GM12878 (cell line): ENCODE data around the gene ASB7. TPM values are rescaled to one million over a fixed set of nuclear protein-coding genes. Genes with fewer than 3 reads are reported as not detected.
A peak's percentile ranks its signal among the peaks of the same experiment; 100 is the strongest.

Experiments
- ATAC-seq: fragments of 200-7000 bp; cut with Tn5 transposase; 3 replicates; pipeline ENCODE4 v1.9.1; 2020; ENCODE audit warnings: mild to moderate bottlenecking, moderate library complexity
- BruUV-seq: library from RNA; stranded (reverse); fragments of 400-500 nt; replicated peaks from 2 replicates; lab custom pipeline; 2021; lab: Mats Ljungman, UMichigan
- CTCF ChIA-PET: fragments of 300-600 bp; sonication (Branson Sonifier 250); formaldehyde crosslinking; extraction: SDS; loops from one replicate; lab custom pipeline; 2021; ENCODE audit warnings: inconsistent platforms; lab: Yijun Ruan, JAX
- POLR2A ChIA-PET: fragments of 350-600 bp; formaldehyde crosslinking; extraction: SDS; loops from one replicate; lab custom pipeline; 2021; ENCODE audit warnings: inconsistent platforms; lab: Charles Lee
- RAD21 ChIA-PET: fragments of 300-600 bp; sonication (Branson Sonifier 250); formaldehyde crosslinking; loops from one replicate; lab custom pipeline; 2023; ENCODE audit warnings: antibody characterized with exemption; ENCODE audit not compliant: unreplicated experiment; lab: Charles Lee
- SMC1A ChIA-PET: fragments of 300-600 bp; sonication (Branson Sonifier 250); formaldehyde crosslinking; loops from one replicate; lab custom pipeline; 2023; ENCODE audit not compliant: unreplicated experiment, uncharacterized antibody; lab: Charles Lee
- DNase-seq: peaks from one replicate; pipeline ENCODE4 v3.0.0-alpha.2; 2011; ENCODE audit warnings: low read depth, low spot score
- FAIRE-seq: peaks from 3 replicates; lab custom pipeline; 2011; peaks lifted over from hg19 to GRCh38; lab: Jason Lieb, UNC
- H2AFZ ChIP-seq: 2 replicates; pipeline ENCODE4 v1.6.0; 2011; ENCODE audit warnings: low read depth, low read length, control low read depth; ENCODE audit not compliant: control insufficient read depth
- H3K27ac ChIP-seq: 2 replicates; pipeline ENCODE4 v1.5.1; 2011; ENCODE audit warnings: control low read depth; ENCODE audit not compliant: control insufficient read depth, insufficient read depth
- H3K27me3 ChIP-seq, 2 experiments: replicated peaks in 1 of 2; 2 replicates each; pipeline versions ENCODE4 v1.6.0 to v1.6.1; 2011; ENCODE audit warnings: low read length in 1 of 2; ENCODE audit not compliant: control insufficient read depth in 2 of 2, insufficient read depth in 2 of 2
- H3K36me3 ChIP-seq, 2 experiments: 2 replicates each; pipeline ENCODE4 v1.5.1; 2011; ENCODE audit warnings: low read length in 1 of 2; ENCODE audit not compliant: control insufficient read depth in 2 of 2, insufficient read depth in 2 of 2
- H3K4me1 ChIP-seq: 2 replicates; pipeline ENCODE4 v1.6.1; 2011; ENCODE audit warnings: mild to moderate bottlenecking, low read length, moderate library complexity, mixed read lengths; ENCODE audit not compliant: control insufficient read depth, insufficient read depth
- H3K4me2 ChIP-seq: 2 replicates; pipeline ENCODE4 v1.6.0; 2011; ENCODE audit warnings: control low read depth; ENCODE audit not compliant: control insufficient read depth, insufficient read depth
- H3K4me3 ChIP-seq: fragments of 200-600 bp; sonication (generic); 2 replicates; pipeline ENCODE4 v1.5.1; 2016
- H3K79me2 ChIP-seq: 2 replicates; pipeline ENCODE4 v1.6.0; 2011; ENCODE audit warnings: low read length; ENCODE audit not compliant: control insufficient read depth, insufficient read depth
- H3K9ac ChIP-seq: 2 replicates; pipeline ENCODE4 v1.8.0; 2011; ENCODE audit warnings: low read length, control low read depth, mixed read lengths; ENCODE audit not compliant: control insufficient read depth, insufficient read depth
- H3K9me3 ChIP-seq: replicated peaks from 3 replicates; pipeline ENCODE4 v1.5.1; 2011; ENCODE audit warnings: mild to moderate bottlenecking, low read length; ENCODE audit not compliant: control insufficient read depth, insufficient read depth
- H4K20me1 ChIP-seq: 2 replicates; pipeline ENCODE4 v1.6.0; 2011; ENCODE audit not compliant: control insufficient read depth, insufficient read depth
- BRCA1 ChIP-seq: IDR thresholded peaks from 2 replicates; pipeline ENCODE4 v1.6.1; 2011; ENCODE audit warnings: low read depth, low read length, improper control_type of control experiment
- CBFB ChIP-seq: IDR thresholded peaks from 2 replicates; pipeline ENCODE4 v1.6.1; 2016; ENCODE audit warnings: antibody characterized with exemption, low read depth
- CHD2 ChIP-seq: IDR thresholded peaks from 2 replicates; pipeline ENCODE4 v1.6.1; 2011; ENCODE audit warnings: low read depth, low read length, improper control_type of control experiment, borderline replicate concordance
- SMARCA5 ChIP-seq: fragments of 450-650 bp; IDR thresholded peaks from 2 replicates; pipeline ENCODE4 v1.6.1; 2017; ENCODE audit warnings: mild to moderate bottlenecking
- TBL1XR1 ChIP-seq: IDR thresholded peaks from 2 replicates; pipeline ENCODE4 v1.6.1; 2012; ENCODE audit warnings: low read depth, low read length, improper control_type of control experiment
- WGBS: methylation state at CpG from one replicate; pipeline ENCODE4 v1.1.6; 2016; ENCODE audit warnings: low lambda C conversion rate; ENCODE audit not compliant: insufficient replicate concordance, insufficient coverage; ENCODE audit errors: missing lambda C conversion rate; 5-methylcytosine and 5-hydroxymethylcytosine counted together
- in situ Hi-C: fragments of 300-500 bp; cut with MboI; formaldehyde crosslinking; loops from 9 replicates; pipeline ENCODE4 v1.14.3; 2018; ENCODE audit warnings: mixed read lengths
- intact Hi-C: fragments of 100-400 bp; cut with micrococcal nuclease; formaldehyde crosslinking; loops from one replicate; pipeline ENCODE4 v1.14.2; 2022; ENCODE audit not compliant: unreplicated experiment
- polyA plus RNA-seq, 11 experiments: library from polyadenylated mRNA; depleted of rRNA in 4 of 11; unstranded in 6 of 11; stranded (reverse) in 5 of 11; fragments of >200 nt; fragmentation: Nextera tagmentation in 4 of 11; fragmentation: Illumina TruSeq in 1 of 11; extraction: Ambion mirVana in 4 of 11; extraction: Trizol in 1 of 11; gene quantifications; 1 replicate in 1 of 11; 2 replicates in 10 of 11; pipeline versions ENCODE4 v1.2.1 to v1.2.3, GENCODE V29; 2011 to 2016; ENCODE audit warnings: inconsistent platforms in 2 of 11, missing spikeins in 2 of 11, low read depth in 1 of 11
- total RNA-seq, 4 experiments: library from RNA; depleted of rRNA in 3 of 4; stranded (reverse); fragments of >200 nt in 3 of 4; fragmentation: Illumina TruSeq in 1 of 4; extraction: Trizol in 1 of 4; gene quantifications; 2 replicates each; pipeline versions ENCODE4 v1.2.1 to v1.2.3, GENCODE V29; 2013 to 2021
- TF ChIP-seq, protein P1 (sequence below), 3 experiments: IDR thresholded peaks in 2 of 3; conservative IDR thresholded peaks in 1 of 3; 2 replicates each; pipeline ENCODE4 v1.5.1; 2011; ENCODE audit warnings: low read depth in 3 of 3, low read length in 3 of 3, mild to moderate bottlenecking in 3 of 3, control low read depth in 2 of 3, moderate library complexity in 2 of 3, inconsistent platforms in 1 of 3, mixed read lengths in 1 of 3; ENCODE audit not compliant: control insufficient read depth in 2 of 3, insufficient read depth in 1 of 3; ENCODE audit errors: extremely low read depth in 1 of 3

ASB7 gene
- total and polyA plus RNA-seq, 10 of the 15 experiments (the other 5 are each of a cell fraction or from before 2014, with no cell fraction given): 2.7 to 13.9 (median 8.6) TPM

DNA sequence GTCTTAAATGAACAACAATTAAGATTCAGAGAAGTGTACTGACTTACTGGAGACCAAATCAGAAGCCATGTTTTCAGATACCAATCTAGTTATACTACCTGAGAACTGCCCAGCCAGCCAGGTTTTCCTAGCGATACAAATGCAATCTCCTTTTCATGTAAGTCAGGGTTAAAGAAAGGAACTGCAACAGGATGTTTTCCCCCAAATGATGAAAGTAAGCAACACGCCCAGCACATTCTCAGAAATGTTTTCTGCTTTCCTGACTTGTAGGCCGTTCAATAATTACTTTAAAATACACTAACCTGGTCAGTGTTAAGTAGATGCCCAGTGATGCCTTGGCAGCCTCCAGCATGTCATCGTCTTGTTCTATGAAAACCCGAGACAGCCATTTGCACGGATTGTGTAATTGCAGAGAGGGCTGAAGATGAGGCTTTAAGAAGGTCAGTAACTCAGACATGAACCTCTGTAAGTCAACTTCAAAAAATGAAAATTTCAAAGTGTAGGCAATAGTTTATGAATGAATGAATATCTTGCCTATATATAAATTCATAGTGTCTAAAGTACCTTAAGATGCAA lies 30.7 kb upstream of the ASB7 start:
- Histone ChIP-seq H3K4me2 (no peak overlapping the region), H4K20me1 (no peaks in the 10 kb centered on the region), H3K79me2 (no peaks in the 10 kb centered on the region), H3K27ac (no peak overlapping the region), H3K9me3 (no peaks in the 10 kb centered on the region), H3K27me3 (no peaks in the 10 kb centered on the region), H3K9ac (no peak overlapping the region), H3K4me3 (no peak overlapping the region), H3K36me3 (peaks cover 3 to 27% of the 10 kb centered on the region in 2 experiments), H3K4me1 (peaks cover 9% of the 10 kb centered on the region), H2AFZ (no peak overlapping the region)
- DNase-seq (no peak), FAIRE-seq (no peak), ATAC-seq (no peak)
- intact Hi-C loops (loop anchor here (5.0 to 10.0 kb wide), 2 partner anchors 217 to 644 kb away; no protein-coding TSS in a partner anchor), in situ Hi-C loops (no loop called here)
- ChIA-PET SMC1A (interaction anchor here (0.8 to 1.8 kb wide), 5 partner anchors 10 to 643 kb away, joined by 3 to 5 read pairs (median 4); no protein-coding TSS in a partner anchor), RAD21 (interaction anchor here (0.7 to 1.2 kb wide), 2 partner anchors 643 kb away, joined by 3 read pairs; no protein-coding TSS in a partner anchor), CTCF (interaction anchor here (1.0 to 4.2 kb wide), 3 partner anchors 24 to 222 kb away, joined by 3 to 23 read pairs (median 4); no protein-coding TSS in a partner anchor), POLR2A (no interaction called here)
- TF ChIP-seq CHD2: no peak
- no peak for TF ChIP-seq TBL1XR1
- BruUV-seq: no TSS peak
- 85% methylated on average over 6 of the region's 6 CpGs for WGBS

DNA sequence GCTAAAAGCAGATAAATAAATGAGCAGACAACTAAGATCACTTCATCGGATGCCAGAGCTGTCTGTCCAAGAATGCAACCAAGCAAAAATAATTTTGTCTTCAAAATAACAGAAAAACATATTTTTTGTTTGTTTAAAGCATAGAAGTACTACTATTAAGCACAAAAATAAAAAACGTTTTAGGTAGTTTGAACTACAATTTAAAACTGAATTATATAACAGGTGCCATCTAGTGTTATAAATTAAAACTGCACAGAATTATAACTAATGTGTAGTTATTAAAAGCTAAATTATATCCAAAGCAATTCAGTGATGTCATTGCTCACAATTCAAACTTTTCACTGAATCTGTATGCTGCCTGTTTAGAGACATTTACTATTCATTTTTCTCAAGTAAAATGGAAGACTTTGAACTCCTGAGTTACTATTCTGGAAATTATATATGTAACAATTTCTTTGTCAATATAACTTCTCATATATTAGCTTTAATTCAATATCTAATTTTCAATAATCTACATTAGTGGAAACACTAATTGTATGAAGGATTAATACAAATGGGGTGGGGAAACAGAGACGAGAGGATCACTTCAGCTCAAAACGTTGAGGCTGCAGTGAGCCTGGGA lies 29.9 kb upstream of the ASB7 start:
- intact Hi-C loops (loop anchor here (5.0 to 10.0 kb wide), 2 partner anchors 218 to 645 kb away; no protein-coding TSS in a partner anchor), in situ Hi-C loops (no loop called here)
- Histone ChIP-seq H3K4me3 (no peak overlapping the region), H3K36me3 (peaks cover 3 to 27% of the 10 kb centered on the region in 2 experiments), H4K20me1 (no peaks in the 10 kb centered on the region), H3K9me3 (no peaks in the 10 kb centered on the region), H2AFZ (no peak overlapping the region), H3K4me1 (peaks cover 9% of the 10 kb centered on the region), H3K27ac (no peak overlapping the region), H3K9ac (no peak overlapping the region), H3K4me2 (no peak overlapping the region), H3K27me3 (no peaks in the 10 kb centered on the region), H3K79me2 (no peaks in the 10 kb centered on the region)
- POLR2A ChIA-PET: no interaction called here
- DNase-seq (no peak), ATAC-seq (no peak), FAIRE-seq (no peak)
- CTCF ChIA-PET: interaction anchor here (0.7 to 4.2 kb wide), 11 partner anchors 9 to 644 kb away, joined by 3 to 23 read pairs (median 4); no protein-coding TSS in a partner anchor
- RAD21 ChIA-PET: interaction anchor here (1.1 to 1.2 kb wide), 2 partner anchors 222 to 644 kb away, joined by 3 read pairs; no protein-coding TSS in a partner anchor
- TF ChIP-seq, protein P1, sequence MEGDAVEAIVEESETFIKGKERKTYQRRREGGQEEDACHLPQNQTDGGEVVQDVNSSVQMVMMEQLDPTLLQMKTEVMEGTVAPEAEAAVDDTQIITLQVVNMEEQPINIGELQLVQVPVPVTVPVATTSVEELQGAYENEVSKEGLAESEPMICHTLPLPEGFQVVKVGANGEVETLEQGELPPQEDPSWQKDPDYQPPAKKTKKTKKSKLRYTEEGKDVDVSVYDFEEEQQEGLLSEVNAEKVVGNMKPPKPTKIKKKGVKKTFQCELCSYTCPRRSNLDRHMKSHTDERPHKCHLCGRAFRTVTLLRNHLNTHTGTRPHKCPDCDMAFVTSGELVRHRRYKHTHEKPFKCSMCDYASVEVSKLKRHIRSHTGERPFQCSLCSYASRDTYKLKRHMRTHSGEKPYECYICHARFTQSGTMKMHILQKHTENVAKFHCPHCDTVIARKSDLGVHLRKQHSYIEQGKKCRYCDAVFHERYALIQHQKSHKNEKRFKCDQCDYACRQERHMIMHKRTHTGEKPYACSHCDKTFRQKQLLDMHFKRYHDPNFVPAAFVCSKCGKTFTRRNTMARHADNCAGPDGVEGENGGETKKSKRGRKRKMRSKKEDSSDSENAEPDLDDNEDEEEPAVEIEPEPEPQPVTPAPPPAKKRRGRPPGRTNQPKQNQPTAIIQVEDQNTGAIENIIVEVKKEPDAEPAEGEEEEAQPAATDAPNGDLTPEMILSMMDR (IDR thresholded peaks at IDR 0.05 in 2 of 3, conservative IDR thresholded peaks at IDR 0.05 in 1 of 3; ENCODE audit: control insufficient read depth in 2 of 3, extremely low read depth in 1 of 3, insufficient read depth in 1 of 3, low read depth in 3 of 3, low read length in 3 of 3): peak in 2 of 3 experiments; percentile 1 to 32; a peak in 2 of 6 replicates
- no peak for TF ChIP-seq BRCA1
- no peak for TF ChIP-seq SMARCA5
- no peak for TF ChIP-seq CBFB
- 75% methylated on average over 4 of the region's 4 CpGs for WGBS
- BruUV-seq: no TSS peak
- SMC1A ChIA-PET: interaction anchor here (0.7 to 1.8 kb wide), 5 partner anchors 24 to 644 kb away, joined by 3 to 5 read pairs (median 3); no protein-coding TSS in a partner anchor
